Naive thymus-derived CD8-positive, alpha-beta T cell (primary cell): ENCODE results near the gene ADGRG6. TPM values are rescaled to one million over a fixed set of nuclear protein-coding genes. Genes with fewer than 3 reads are reported as not detected.

Source experiments
- ATAC-seq, 2 donors: fragments of 150-1000 bp; cut with Tn5 transposase in 1 of 2; sonication (Bioruptor Pico), chemical (Tn5 transposase) in 1 of 2; 1 replicate in 1 of 2; 2 replicates in 1 of 2; pipeline ENCODE4 v1.10.0; 2021; ENCODE audit warnings: mild to moderate bottlenecking in 2 of 2, moderate library complexity in 2 of 2
- POLR2A ChIA-PET: fragments of 350-600 bp; sonication (Branson Sonifier 250); formaldehyde crosslinking; loops from one replicate; lab custom pipeline; 2021; ENCODE audit warnings: antibody characterized with exemption; lab: Charles Lee
- DNase-seq, 10 donors: peaks; one replicate each; pipeline versions ENCODE4 v3.0.0 to v3.0.0-alpha.2; 2020 to 2022
- H3K27ac Mint-ChIP-seq, 10 donors: one replicate each; pipeline ENCODE4 v1.8.0; 2020 to 2022; ENCODE audit warnings: mild to moderate bottlenecking in 10 of 10, mixed read lengths in 10 of 10, moderate library complexity in 4 of 10, inconsistent platforms in 1 of 10
- H3K27me3 Mint-ChIP-seq, 5 donors: one replicate each; pipeline ENCODE4 v1.8.0; 2021 to 2022; ENCODE audit warnings: mixed read lengths in 5 of 5
- H3K36me3 Mint-ChIP-seq, 3 donors: one replicate each; pipeline ENCODE4 v1.8.0; 2020 to 2022; ENCODE audit warnings: mixed read lengths in 3 of 3, mild to moderate bottlenecking in 2 of 3, inconsistent platforms in 1 of 3
- H3K4me1 Mint-ChIP-seq, 4 donors: one replicate each; pipeline ENCODE4 v1.8.0; 2021 to 2022; ENCODE audit warnings: mixed read lengths in 4 of 4
- H3K4me3 Mint-ChIP-seq, 10 donors: one replicate each; pipeline ENCODE4 v1.8.0; 2020 to 2022; ENCODE audit warnings: mild to moderate bottlenecking in 10 of 10, mixed read lengths in 10 of 10, moderate library complexity in 6 of 10, inconsistent platforms in 1 of 10
- H3K9me3 Mint-ChIP-seq, 9 donors: one replicate each; pipeline ENCODE4 v1.8.0; 2020 to 2022; ENCODE audit warnings: mixed read lengths in 9 of 9, mild to moderate bottlenecking in 3 of 9, inconsistent platforms in 1 of 9, moderate library complexity in 1 of 9
- polyA plus RNA-seq, 3 donors: library from polyadenylated mRNA; unstranded; fragments of 300-500 nt; fragmentation: Illumina TruSeq; gene quantifications; one replicate each; pipeline ENCODE4 v1.2.3, GENCODE V29; 2021
- total RNA-seq, 8 experiments: library from RNA in 2 of 8; stranded (reverse) in 2 of 8; gene quantifications; one replicate each; pipeline ENCODE4 v1.2.3 and lab custom pipeline; 2021 to 2026

The ADGRG6 gene
- total and polyA plus RNA-seq, 5 experiments from 2014 or later: 0.73 to 2.5 (median 2.0) TPM; not detected in 1

GRCh38 chr6:142395768-142396231 is 94.0 kb downstream of the ADGRG6 start:
- Mint-ChIP-seq H3K27ac (peak overlapping the region; percentile 81 to 99 (median 94)), H3K27me3 (no peaks in the 10 kb centered on the region), H3K4me3 (peak overlapping the region; percentile 20 to 64 (median 54)), H3K9me3 (no peaks in the 10 kb centered on the region), H3K4me1 (peaks cover 15 to 45% (median 34%) of the 10 kb centered on the region in 4 donors), H3K36me3 (no peaks in the 10 kb centered on the region)
- DNase-seq: peak in 5 of 10 donors; percentile 13 to 89 (median 72)
- ATAC-seq: peak; percentile 91 to 94
- POLR2A ChIA-PET: interaction anchor here (0.6 to 0.7 kb wide), 3 partner anchors 96 to 531 kb away, joined by 3 read pairs; no protein-coding TSS in a partner anchor

GRCh38 chr6:142398353-142398752 is 96.5 kb downstream of the ADGRG6 start:
- POLR2A ChIA-PET: no interaction called here
- ATAC-seq (no peak), DNase-seq (no peak)
- H3K36me3 Mint-ChIP-seq: no peaks in the 10 kb centered on the region
- peak overlapping the region in 6 of 10 donors; percentile 7 to 91 (median 42) for H3K27ac Mint-ChIP-seq
- H3K4me3 Mint-ChIP-seq: no peak overlapping the region
- no peaks in the 10 kb centered on the region for H3K27me3 Mint-ChIP-seq
- no peaks in the 10 kb centered on the region for H3K9me3 Mint-ChIP-seq
- H3K4me1 Mint-ChIP-seq: peaks cover 17 to 44% (median 28%) of the 10 kb centered on the region in 4 donors

- POLR2A ChIA-PET: no interaction called here
- Mint-ChIP-seq H3K4me3 (no peak overlapping the region), H3K27me3 (no peaks in the 10 kb centered on the region), H3K27ac (no peak overlapping the region), H3K9me3 (no peaks in the 10 kb centered on the region), H3K36me3 (no peaks in the 10 kb centered on the region), H3K4me1 (peaks cover 16 to 38% (median 22%) of the 10 kb centered on the region in 4 donors)
- DNase-seq (no peak), ATAC-seq (no peak)
Observed at GRCh38 chr6:142399739-142400138, 97.9 kb downstream of the ADGRG6 start.

- Mint-ChIP-seq H3K27ac (peak overlapping the region in 1 of 10 donors; percentile 54), H3K4me3 (no peak overlapping the region), H3K4me1 (peaks cover 13 to 30% (median 15%) of the 10 kb centered on the region in 4 donors), H3K36me3 (no peaks in the 10 kb centered on the region), H3K9me3 (no peaks in the 10 kb centered on the region), H3K27me3 (no peaks in the 10 kb centered on the region)
- no peak for ATAC-seq
- DNase-seq: no peak
- POLR2A ChIA-PET: no interaction called here
Observed at GRCh38 chr6:142400495-142400894, 98.7 kb downstream of the ADGRG6 start.

- H3K4me1 Mint-ChIP-seq: peaks cover 3 to 21% (median 9%) of the 10 kb centered on the region in 4 donors
- H3K27ac Mint-ChIP-seq: peak overlapping the region in 2 of 10 donors; percentile 46 to 60
- H3K4me3 Mint-ChIP-seq: no peak overlapping the region
- H3K9me3 Mint-ChIP-seq: no peaks in the 10 kb centered on the region
- POLR2A ChIA-PET: no interaction called here
- H3K36me3 Mint-ChIP-seq: no peaks in the 10 kb centered on the region
- H3K27me3 Mint-ChIP-seq: no peaks in the 10 kb centered on the region
- DNase-seq (no peak), ATAC-seq (no peak)
Observed at GRCh38 chr6:142401838-142402237, 100.0 kb downstream of the ADGRG6 start.

- H3K27ac Mint-ChIP-seq: no peak overlapping the region
- no peaks in the 10 kb centered on the region for H3K9me3 Mint-ChIP-seq
- no peaks in the 10 kb centered on the region for H3K27me3 Mint-ChIP-seq
- H3K36me3 Mint-ChIP-seq: no peaks in the 10 kb centered on the region
- H3K4me3 Mint-ChIP-seq: no peak overlapping the region
- ATAC-seq (no peak), DNase-seq (no peak)
- H3K4me1 Mint-ChIP-seq: peaks cover 13 to 28% (median 18%) of the 10 kb centered on the region in 4 donors
- POLR2A ChIA-PET: no interaction called here
Observed at GRCh38 chr6:142404751-142405150, 102.9 kb downstream of the ADGRG6 start.

- no peak overlapping the region for H3K4me3 Mint-ChIP-seq
- H3K27me3 Mint-ChIP-seq: no peaks in the 10 kb centered on the region
- no peaks in the 10 kb centered on the region for H3K9me3 Mint-ChIP-seq
- no peak overlapping the region for H3K27ac Mint-ChIP-seq
- POLR2A ChIA-PET: no interaction called here
- H3K36me3 Mint-ChIP-seq: no peaks in the 10 kb centered on the region
- H3K4me1 Mint-ChIP-seq: peaks cover 9 to 23% (median 18%) of the 10 kb centered on the region in 4 donors
- DNase-seq (no peak), ATAC-seq (no peak)
Observed at GRCh38 chr6:142406131-142406530, 104.3 kb downstream of the ADGRG6 start.

GRCh38 chr6:142407685-142408273 is 106.0 kb downstream of the ADGRG6 start:
- no peaks in the 10 kb centered on the region for H3K36me3 Mint-ChIP-seq
- POLR2A ChIA-PET: no interaction called here
- H3K27me3 Mint-ChIP-seq: no peaks in the 10 kb centered on the region
- no peak overlapping the region for H3K4me3 Mint-ChIP-seq
- H3K4me1 Mint-ChIP-seq: peaks cover 6 to 23% (median 17%) of the 10 kb centered on the region in 4 donors
- no peaks in the 10 kb centered on the region for H3K9me3 Mint-ChIP-seq
- DNase-seq: no peak
- ATAC-seq: no peak
- peak overlapping the region in 2 of 10 donors; percentile 35 to 67 for H3K27ac Mint-ChIP-seq

- H3K4me3 Mint-ChIP-seq: no peak overlapping the region
- H3K4me1 Mint-ChIP-seq: peaks cover 6 to 23% (median 17%) of the 10 kb centered on the region in 4 donors
- POLR2A ChIA-PET: no interaction called here
- no peaks in the 10 kb centered on the region for H3K36me3 Mint-ChIP-seq
- peak overlapping the region in 2 of 10 donors; percentile 2 to 4 for H3K27ac Mint-ChIP-seq
- no peaks in the 10 kb centered on the region for H3K9me3 Mint-ChIP-seq
- DNase-seq (no peak), ATAC-seq (no peak)
- no peaks in the 10 kb centered on the region for H3K27me3 Mint-ChIP-seq
Observed at GRCh38 chr6:142408409-142408808, 106.6 kb downstream of the ADGRG6 start.

- Mint-ChIP-seq H3K4me1 (peaks cover 6 to 23% (median 17%) of the 10 kb centered on the region in 4 donors), H3K9me3 (no peaks in the 10 kb centered on the region), H3K36me3 (no peaks in the 10 kb centered on the region), H3K27me3 (no peaks in the 10 kb centered on the region), H3K4me3 (no peak overlapping the region), H3K27ac (no peak overlapping the region)
- no peak for DNase-seq
- POLR2A ChIA-PET: no interaction called here
- ATAC-seq: no peak
Observed at GRCh38 chr6:142409794-142410193, 108.0 kb downstream of the ADGRG6 start.

GRCh38 chr6:142411145-142411544 is 109.3 kb downstream of the ADGRG6 start:
- POLR2A ChIA-PET: no interaction called here
- ATAC-seq: no peak
- peaks cover 7 to 27% (median 17%) of the 10 kb centered on the region in 4 donors for H3K4me1 Mint-ChIP-seq
- no peaks in the 10 kb centered on the region for H3K36me3 Mint-ChIP-seq
- H3K9me3 Mint-ChIP-seq: no peaks in the 10 kb centered on the region
- no peak for DNase-seq
- H3K4me3 Mint-ChIP-seq: no peak overlapping the region
- no peaks in the 10 kb centered on the region for H3K27me3 Mint-ChIP-seq
- no peak overlapping the region for H3K27ac Mint-ChIP-seq

GRCh38 chr6:142412241-142412640 is 110.4 kb downstream of the ADGRG6 start:
- H3K27ac Mint-ChIP-seq: no peak overlapping the region

GRCh38 chr6:142412658-142413057 is 110.9 kb downstream of the ADGRG6 start:
- Mint-ChIP-seq H3K27me3 (no peaks in the 10 kb centered on the region), H3K4me3 (no peak overlapping the region), H3K36me3 (no peaks in the 10 kb centered on the region), H3K27ac (no peak overlapping the region), H3K9me3 (no peaks in the 10 kb centered on the region), H3K4me1 (peaks cover 5 to 24% (median 13%) of the 10 kb centered on the region in 4 donors)
- ATAC-seq: no peak
- POLR2A ChIA-PET: no interaction called here
- DNase-seq: no peak

More at GRCh38 chr6:142412241-142412640, 110.4 kb downstream of the ADGRG6 start:
- no peak overlapping the region for H3K4me3 Mint-ChIP-seq
- no peaks in the 10 kb centered on the region for H3K36me3 Mint-ChIP-seq
- H3K9me3 Mint-ChIP-seq: no peaks in the 10 kb centered on the region
- H3K27me3 Mint-ChIP-seq: no peaks in the 10 kb centered on the region
- POLR2A ChIA-PET: no interaction called here
- DNase-seq (no peak), ATAC-seq (no peak)
- H3K4me1 Mint-ChIP-seq: peaks cover 7 to 28% (median 17%) of the 10 kb centered on the region in 4 donors
